Trophoblast cell (in vitro differentiated cells and primary cell): ENCODE measurements around the gene PUS1.
A peak's percentile ranks its signal among the peaks of the same experiment; 100 is the strongest.
"Not testable (repeated sequence)": the region's sequence is repeated elsewhere in the genome, so short reads cannot be mapped to it uniquely, and the experiment has no call there.

ENCODE experiments used
- DNase-seq, 2 donors: peaks; one replicate each; pipeline ENCODE4 v3.0.0-alpha.2; 2016
- H2AFZ ChIP-seq: 2 replicates; pipeline ENCODE4 v1.6.1; 2013; ENCODE audit warnings: low read length, moderate library complexity, mild to moderate bottlenecking; ENCODE audit not compliant: insufficient read depth, poor library complexity
- H2AK5ac ChIP-seq: 2 replicates; pipeline ENCODE4 v1.6.1; 2013; ENCODE audit warnings: mild to moderate bottlenecking, low read length
- H2BK120ac ChIP-seq: 2 replicates; pipeline ENCODE4 v1.6.1; 2013; ENCODE audit warnings: low read length, mild to moderate bottlenecking, moderate library complexity; ENCODE audit not compliant: insufficient read depth, poor library complexity
- H2BK12ac ChIP-seq: 2 replicates; pipeline ENCODE4 v1.6.1; 2013; ENCODE audit warnings: mild to moderate bottlenecking, low read length, moderate library complexity
- H2BK5ac ChIP-seq: 2 replicates; pipeline ENCODE4 v1.6.1; 2013; ENCODE audit warnings: low read length, low read depth, moderate library complexity, mild to moderate bottlenecking; ENCODE audit not compliant: poor library complexity
- H3K14ac ChIP-seq: 2 replicates; pipeline ENCODE4 v1.6.1; 2013; ENCODE audit warnings: mild to moderate bottlenecking, low read length
- H3K18ac ChIP-seq: 2 replicates; pipeline ENCODE4 v1.6.1; 2013; ENCODE audit warnings: mild to moderate bottlenecking, low read length
- H3K23ac ChIP-seq: 2 replicates; pipeline ENCODE4 v1.6.1; 2013; ENCODE audit warnings: low read length
- H3K27ac ChIP-seq: 2 replicates; pipeline ENCODE4 v1.5.1; 2013; ENCODE audit warnings: low read depth, mild to moderate bottlenecking, inconsistent platforms, low read length, moderate library complexity
- H3K27me3 ChIP-seq: 2 replicates; pipeline ENCODE4 v1.6.1; 2013; ENCODE audit warnings: inconsistent platforms, mild to moderate bottlenecking, low read length, moderate library complexity; ENCODE audit not compliant: insufficient read depth
- H3K36me3 ChIP-seq, 2 experiments: 1 replicate in 1 of 2; 2 replicates in 1 of 2; pipeline ENCODE4 v1.6.1; 2013; ENCODE audit warnings: low read length in 2 of 2, mild to moderate bottlenecking in 2 of 2, moderate library complexity in 1 of 2; ENCODE audit not compliant: insufficient read depth in 2 of 2, control insufficient read depth in 1 of 2
- H3K4ac ChIP-seq: 2 replicates; pipeline ENCODE4 v1.6.1; 2013; ENCODE audit warnings: low read depth, mild to moderate bottlenecking, low read length, moderate library complexity
- H3K4me1 ChIP-seq, 2 experiments: 1 replicate in 1 of 2; 2 replicates in 1 of 2; pipeline ENCODE4 v1.6.1; 2013; ENCODE audit warnings: low read length in 2 of 2, mild to moderate bottlenecking in 2 of 2, moderate library complexity in 1 of 2; ENCODE audit not compliant: insufficient read depth in 2 of 2, control insufficient read depth in 1 of 2
- H3K4me2 ChIP-seq: 2 replicates; pipeline ENCODE4 v1.6.1; 2013; ENCODE audit warnings: inconsistent platforms, mild to moderate bottlenecking, low read length, moderate library complexity
- H3K4me3 ChIP-seq: 2 replicates; pipeline ENCODE4 v1.5.1; 2013; ENCODE audit warnings: mild to moderate bottlenecking, low read depth, low read length, inconsistent platforms
- H3K79me1 ChIP-seq: one replicate; pipeline ENCODE4 v1.6.1; 2013; ENCODE audit warnings: low read length
- H3K79me2 ChIP-seq: 2 replicates; pipeline ENCODE4 v1.6.1; 2013; ENCODE audit warnings: low read length, mild to moderate bottlenecking; ENCODE audit not compliant: control insufficient read depth, insufficient read depth, poor library complexity
- H3K9ac ChIP-seq: 2 replicates; pipeline ENCODE4 v1.6.1; 2013; ENCODE audit warnings: mild to moderate bottlenecking, low read length
- H3K9me3 ChIP-seq: 2 replicates; pipeline ENCODE4 v1.6.1; 2013; ENCODE audit warnings: low read depth, mild to moderate bottlenecking, control low read depth, inconsistent platforms, low read length; ENCODE audit not compliant: insufficient read depth
- H4K12ac ChIP-seq: 2 replicates; pipeline ENCODE4 v1.6.1; 2013; ENCODE audit warnings: low read depth, mild to moderate bottlenecking, low read length, moderate library complexity
- H4K8ac ChIP-seq: 2 replicates; pipeline ENCODE4 v1.6.1; 2013; ENCODE audit warnings: low read depth, mild to moderate bottlenecking, low read length, moderate library complexity
- H4K91ac ChIP-seq: one replicate; pipeline ENCODE4 v1.6.1; 2013; ENCODE audit warnings: low read depth, mild to moderate bottlenecking, low read length, moderate library complexity
- WGBS: extraction: QIAGEN DNeasy Blood & Tissue Kit; methylation state at CpG from one replicate; pipeline ENCODE4 v1.1.7; 2013; ENCODE audit warnings: missing lambda C conversion rate; ENCODE audit not compliant: insufficient read length, insufficient coverage; ENCODE audit errors: extremely low coverage; 5-methylcytosine and 5-hydroxymethylcytosine counted together

The PUS1 gene

DNA sequence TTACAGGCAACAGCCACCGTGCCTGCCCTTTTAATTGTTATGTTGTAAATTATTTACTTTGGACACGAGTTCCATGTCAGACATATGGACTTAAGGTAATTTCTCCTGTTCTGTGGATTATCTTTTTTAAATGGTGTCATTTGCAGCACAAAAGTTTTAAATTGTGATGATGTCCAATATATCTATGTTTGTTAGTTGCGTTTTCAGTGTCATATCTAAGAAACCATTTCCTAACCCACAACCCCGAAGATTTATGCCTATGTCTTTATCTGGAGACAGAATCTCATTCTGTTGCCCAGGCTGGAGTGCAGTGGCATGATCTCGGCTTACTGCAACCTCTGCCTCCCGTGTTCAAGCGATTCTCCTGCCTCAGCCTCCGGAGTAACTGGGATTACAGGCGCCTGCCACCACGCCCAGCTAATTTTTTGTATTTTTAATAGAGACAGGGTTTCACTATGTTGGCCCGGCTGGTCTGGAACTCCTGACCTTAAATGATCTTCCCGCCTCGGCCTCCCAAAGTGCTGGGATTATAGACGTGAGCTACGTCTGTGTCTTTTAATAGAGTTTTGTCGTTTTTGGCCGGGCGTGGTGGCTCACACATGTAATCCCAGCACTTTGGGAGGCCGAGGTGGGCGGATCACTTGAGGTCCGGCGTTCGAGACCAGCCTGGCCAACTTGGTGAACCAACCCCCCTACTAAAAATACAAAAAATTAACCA is 19.8 kb downstream of the PUS1 start:
- H3K14ac ChIP-seq, H3K27me3 ChIP-seq, H3K27ac ChIP-seq, H3K23ac ChIP-seq, H3K9me3 ChIP-seq, H3K4me1 ChIP-seq, H3K9ac ChIP-seq: not testable (repeated sequence)
- Histone ChIP-seq H3K18ac (peak overlapping the region; percentile 99), H2BK12ac (peak overlapping the region; percentile 97), H3K79me2 (peaks cover 15% of the 10 kb centered on the region), H2AFZ (peak overlapping the region; percentile 96), H4K12ac (peak overlapping the region; percentile 97), H2BK5ac (peak overlapping the region; percentile 85), H3K79me1 (peaks cover 12% of the 10 kb centered on the region), H4K91ac (peak overlapping the region; percentile 93), H2BK120ac (peak overlapping the region; percentile 96), H2AK5ac (peak overlapping the region; percentile 80), H3K36me3 (peaks cover 7 to 11% of the 10 kb centered on the region in 2 experiments), H4K8ac (peak overlapping the region; percentile 99), H3K4me3 (peak overlapping the region; percentile 69), H3K4me2 (peak overlapping the region; percentile 59), H3K4ac (peak overlapping the region; percentile 77)
- peak; percentile 10 to 48 for DNase-seq
- no CpG with 5 or more reads among the region's 23 CpGs for WGBS

DNA sequence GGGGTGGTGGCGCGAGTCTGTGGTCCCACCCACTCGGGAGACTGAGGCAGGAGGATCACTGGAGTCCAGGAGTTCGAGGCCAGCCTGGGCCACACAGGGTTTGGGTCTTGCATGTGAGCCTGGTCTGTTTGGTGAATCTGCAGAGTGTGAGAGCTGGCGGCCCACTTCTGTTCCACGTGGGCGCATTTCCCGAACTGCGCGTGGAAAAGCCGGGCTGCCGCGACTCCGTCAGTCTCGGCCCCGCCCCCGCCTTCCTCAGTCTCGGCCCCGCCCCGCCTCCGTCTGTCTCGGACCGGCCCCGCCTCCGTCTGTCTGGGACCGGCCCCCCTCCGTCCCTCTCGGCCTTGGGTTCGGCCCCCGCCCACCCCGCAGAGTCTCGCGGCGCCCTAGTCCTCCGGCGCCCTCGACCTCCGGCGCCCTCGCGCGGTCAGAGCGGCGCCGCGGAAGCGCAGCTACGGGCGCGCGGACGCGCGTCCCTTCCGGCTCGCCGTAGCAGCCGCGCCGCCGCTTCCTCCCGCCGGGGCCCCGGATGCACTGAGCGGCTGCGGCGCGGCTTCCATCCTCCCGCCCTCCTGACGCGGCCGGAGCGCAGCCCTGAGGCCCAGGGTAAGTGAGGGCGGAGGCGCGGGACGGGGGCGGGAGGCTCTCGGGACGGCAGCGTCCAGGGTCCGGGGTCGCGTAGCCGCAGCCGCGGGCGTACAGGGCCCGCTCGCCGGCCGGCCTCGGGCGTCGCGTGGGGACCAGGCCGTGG is 20.5 kb downstream of the PUS1 start, which contains the start of gene EP400:
EP400 (plus strand) TSS at position 512 of the 751 bp plus-strand sequence. CDS start 10,678 bp downstream, outside the sequence.
- peak within 1 kb of the TSS; percentile 100 for H3K14ac ChIP-seq
- peaks cover 6% of the 10 kb centered on the region for H3K9me3 ChIP-seq
- peak within 1 kb of the TSS; percentile 99 for H2BK120ac ChIP-seq
- H3K23ac ChIP-seq, result no peak within 1 kb of the TSS
- peaks cover 15% of the 10 kb centered on the region for H3K79me2 ChIP-seq
- peaks cover 0 to 8% of the 10 kb centered on the region in 2 experiments for H3K4me1 ChIP-seq
- H3K4ac ChIP-seq, result peak within 1 kb of the TSS; percentile 98
- peak within 1 kb of the TSS; percentile 99 for H2AFZ ChIP-seq
- peak within 1 kb of the TSS; percentile 92 for H2AK5ac ChIP-seq
- H3K27ac ChIP-seq, result peak within 1 kb of the TSS; percentile 89
- no CpG with 5 or more reads among the region's 97 CpGs for WGBS
- H3K4me2 ChIP-seq, result peak within 1 kb of the TSS; percentile 88
- peaks cover 3 to 6% of the 10 kb centered on the region in 2 experiments for H3K36me3 ChIP-seq
- H3K27me3 ChIP-seq, result peaks cover 3% of the 10 kb centered on the region
- H4K8ac ChIP-seq, result peak within 1 kb of the TSS; percentile 100
- H3K4me3 ChIP-seq, result peak within 1 kb of the TSS; percentile 99
- peak within 1 kb of the TSS; percentile 97 for H4K12ac ChIP-seq
- H3K9ac ChIP-seq, result peak within 1 kb of the TSS; percentile 98
- peaks cover 12% of the 10 kb centered on the region for H3K79me1 ChIP-seq
- peak; percentile 93 to 95 for DNase-seq
- H4K91ac ChIP-seq, result peak within 1 kb of the TSS; percentile 96
- peak within 1 kb of the TSS; percentile 85 for H2BK5ac ChIP-seq
- H3K18ac ChIP-seq, result peak within 1 kb of the TSS; percentile 99
- H2BK12ac ChIP-seq, result peak within 1 kb of the TSS; percentile 97

DNA sequence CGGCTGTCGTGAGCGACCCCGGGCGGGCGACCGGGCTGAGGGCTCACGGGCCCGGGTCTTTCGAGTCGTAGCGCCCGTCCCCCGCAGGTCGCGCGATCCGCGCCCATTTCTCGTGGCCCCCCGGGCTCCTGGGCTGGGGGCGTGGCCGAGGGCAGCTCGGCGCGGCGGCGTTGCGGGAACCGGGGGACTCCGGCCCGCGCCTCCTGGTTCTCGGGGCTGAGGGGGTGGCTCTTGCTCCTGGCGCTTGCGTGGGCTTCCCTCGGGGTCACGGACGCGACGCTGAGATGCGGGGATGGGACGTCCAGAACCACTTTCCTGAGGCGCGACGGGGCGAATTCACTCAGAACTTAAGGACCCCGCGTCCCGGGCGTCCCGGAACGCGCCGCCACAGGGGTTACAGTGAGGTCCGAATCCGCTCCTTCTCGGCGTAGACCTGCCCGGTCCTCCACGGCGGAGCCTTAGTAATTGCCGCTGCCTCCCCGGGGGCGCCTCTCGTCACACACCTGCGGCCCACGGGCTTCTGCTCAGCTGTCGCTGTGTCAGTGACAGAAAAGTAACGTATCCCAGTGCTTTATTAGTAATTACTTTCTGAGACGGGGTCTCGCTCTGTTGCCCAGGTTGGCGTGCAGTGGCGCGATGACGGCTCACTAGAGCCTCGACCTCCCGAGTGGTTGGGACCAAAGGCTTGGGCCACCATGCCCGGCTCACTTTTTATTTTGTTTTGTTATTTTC is 21.3 kb downstream of the PUS1 start:
- WGBS, result no CpG with 5 or more reads among the region's 79 CpGs
- Histone ChIP-seq H4K12ac (peak overlapping the region; percentile 95), H3K36me3 (no peaks in the 10 kb centered on the region), H3K79me2 (peaks cover 15% of the 10 kb centered on the region), H3K27ac (peak overlapping the region; percentile 89), H3K4ac (peak overlapping the region; percentile 98), H3K9me3 (peaks cover 1% of the 10 kb centered on the region), H2BK12ac (no peak overlapping the region), H3K4me2 (peak overlapping the region; percentile 88), H3K18ac (peak overlapping the region; percentile 99), H2BK5ac (peak overlapping the region; percentile 85), H2BK120ac (peak overlapping the region; percentile 99), H3K14ac (peak overlapping the region; percentile 100), H3K27me3 (peaks cover 3% of the 10 kb centered on the region), H3K79me1 (peaks cover 12% of the 10 kb centered on the region), H2AFZ (peak overlapping the region; percentile 99), H3K23ac (no peak overlapping the region), H3K4me1 (peaks cover 0 to 8% of the 10 kb centered on the region in 2 experiments), H2AK5ac (peak overlapping the region; percentile 92), H3K9ac (peak overlapping the region; percentile 98), H4K91ac (peak overlapping the region; percentile 96), H3K4me3 (peak overlapping the region; percentile 99), H4K8ac (peak overlapping the region; percentile 100)
- peak in 1 of 2 donors; percentile 33 for DNase-seq

DNA sequence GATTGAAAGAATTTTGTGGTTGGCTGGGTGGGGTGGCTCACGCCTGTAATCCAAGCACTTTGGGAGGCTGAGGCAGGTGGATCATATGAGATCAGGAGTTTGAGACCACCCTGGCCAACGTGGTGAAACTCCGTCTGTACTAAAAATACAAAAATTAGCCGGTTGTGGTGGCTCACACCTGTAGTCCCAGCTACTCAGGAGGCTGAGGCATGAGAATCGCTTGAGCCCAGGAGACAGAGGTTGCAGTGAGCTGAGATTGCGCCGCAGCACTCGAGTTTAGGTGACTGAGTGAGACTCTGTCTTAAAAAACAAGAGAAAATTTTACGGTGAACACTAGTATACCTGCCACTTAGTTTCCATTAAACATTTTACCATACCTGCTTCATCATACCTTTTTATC is 24.7 kb downstream of the PUS1 start:
- H4K91ac ChIP-seq, H2BK120ac ChIP-seq: not testable (repeated sequence)
- no CpG with 5 or more reads among the region's 9 CpGs for WGBS

More for the DNA sequence above, 24.7 kb downstream of the PUS1 start:
- Histone ChIP-seq H3K79me2 (peaks cover 15% of the 10 kb centered on the region), H3K79me1 (peaks cover 12% of the 10 kb centered on the region), H3K4ac (peak overlapping the region; percentile 85), H3K4me1 (peaks cover 0 to 11% of the 10 kb centered on the region in 2 experiments)
- H2BK12ac ChIP-seq, H3K4me3 ChIP-seq, H3K14ac ChIP-seq, H3K27ac ChIP-seq, H3K4me2 ChIP-seq, H3K9ac ChIP-seq, H3K36me3 ChIP-seq, H2AK5ac ChIP-seq, H2AFZ ChIP-seq, DNase-seq, H3K27me3 ChIP-seq, H3K23ac ChIP-seq, H4K8ac ChIP-seq, H3K18ac ChIP-seq, H4K12ac ChIP-seq, H3K9me3 ChIP-seq, H2BK5ac ChIP-seq: not testable (repeated sequence)
